DND-41 (cell line): ENCODE measurements around the gene MYH1.

Source experiments
- ATAC-seq: fragments of 200-7000 bp; cut with Tn5 transposase; 3 replicates; pipeline ENCODE4 v1.9.1; 2021; ENCODE audit warnings: low read depth; ENCODE audit not compliant: insufficient read depth
- DNase-seq: peaks from one replicate; pipeline ENCODE4 v3.0.0-alpha.2; 2020
- H2AFZ ChIP-seq: 2 replicates; pipeline ENCODE4 v1.6.0; 2012; ENCODE audit warnings: low read depth, low read length
- H3K27ac ChIP-seq: 2 replicates; pipeline ENCODE4 v1.5.1; 2012; ENCODE audit warnings: low read length, inconsistent platforms
- H3K27me3 ChIP-seq: fragments of 200-600 bp; sonication (generic); 2 replicates; pipeline ENCODE4 v1.6.0; 2012; ENCODE audit warnings: low read length, mild to moderate bottlenecking, inconsistent platforms; ENCODE audit not compliant: insufficient read depth, poor library complexity
- H3K36me3 ChIP-seq: 2 replicates; pipeline ENCODE4 v1.5.1; 2012; ENCODE audit warnings: low read length, inconsistent platforms; ENCODE audit not compliant: insufficient read depth
- H3K4me1 ChIP-seq: 2 replicates; pipeline ENCODE4 v1.5.1; 2012; ENCODE audit warnings: mild to moderate bottlenecking, low read length; ENCODE audit not compliant: insufficient read depth
- H3K4me2 ChIP-seq: 2 replicates; pipeline ENCODE4 v1.6.0; 2012; ENCODE audit warnings: mild to moderate bottlenecking, moderate library complexity, low read length, inconsistent platforms; ENCODE audit not compliant: insufficient read depth
- H3K4me3 ChIP-seq, 2 experiments: fragments of 200-600 bp in 1 of 2; shearing (Covaris generic) in 1 of 2; 2 replicates each; pipeline ENCODE4 v1.5.1; 2012 to 2016; ENCODE audit warnings: inconsistent platforms in 2 of 2, low read length in 2 of 2, mild to moderate bottlenecking in 2 of 2, low read depth in 1 of 2, moderate library complexity in 1 of 2
- H3K79me2 ChIP-seq: 2 replicates; pipeline ENCODE4 v1.6.0; 2012; ENCODE audit warnings: low read length, inconsistent platforms; ENCODE audit not compliant: insufficient read depth
- H3K9ac ChIP-seq: 2 replicates; pipeline ENCODE4 v1.6.0; 2012; ENCODE audit warnings: low read depth, mild to moderate bottlenecking, inconsistent platforms, low read length, moderate library complexity
- H3K9me3 ChIP-seq: 2 replicates; pipeline ENCODE4 v1.5.1; 2012; ENCODE audit warnings: low read length, moderate library complexity, mild to moderate bottlenecking, inconsistent platforms; ENCODE audit not compliant: insufficient read depth, severe bottlenecking
- H4K20me1 ChIP-seq: 2 replicates; pipeline ENCODE4 v1.6.0; 2012; ENCODE audit warnings: low read length; ENCODE audit not compliant: insufficient read depth
- CTCF ChIP-seq: IDR thresholded peaks from 2 replicates; pipeline ENCODE4 v1.5.1; 2012; ENCODE audit warnings: borderline replicate concordance, low read length, moderate library complexity, mild to moderate bottlenecking; ENCODE audit not compliant: poor library complexity, severe bottlenecking; ENCODE audit errors: extremely low read depth
- EZH2 ChIP-seq: IDR thresholded peaks from 3 replicates; pipeline ENCODE4 v1.6.1; 2012; ENCODE audit warnings: borderline replicate concordance, low read depth, mild to moderate bottlenecking, moderate library complexity, low read length, inconsistent platforms; ENCODE audit not compliant: severe bottlenecking

The MYH1 gene

GRCh38 chr17:10457952-10458351 is 60.4 kb downstream of the MYH1 start:
- TF ChIP-seq CTCF = no peak
- no peak for TF ChIP-seq EZH2
- Histone ChIP-seq H3K4me2 (no peak overlapping the region), H2AFZ (no peak overlapping the region), H3K4me3 (no peak overlapping the region), H4K20me1 (no peaks in the 10 kb centered on the region), H3K27ac (no peak overlapping the region), H3K27me3 (peaks cover 16% of the 10 kb centered on the region), H3K9me3 (no peaks in the 10 kb centered on the region), H3K79me2 (no peaks in the 10 kb centered on the region), H3K36me3 (no peaks in the 10 kb centered on the region), H3K4me1 (no peaks in the 10 kb centered on the region), H3K9ac (no peak overlapping the region)
- DNase-seq (no peak), ATAC-seq (no peak)

GRCh38 chr17:10447026-10447931 is 71.1 kb downstream of the MYH1 start:
- no peak overlapping the region for H3K4me3 ChIP-seq
- H2AFZ ChIP-seq = no peak overlapping the region
- TF ChIP-seq EZH2 = no peak
- no peak for TF ChIP-seq CTCF
- no peaks in the 10 kb centered on the region for H3K79me2 ChIP-seq
- H3K4me1 ChIP-seq = no peaks in the 10 kb centered on the region
- H3K9me3 ChIP-seq = no peaks in the 10 kb centered on the region
- ATAC-seq (no peak), DNase-seq (no peak)
- H3K27ac ChIP-seq = no peak overlapping the region
- peaks cover 3% of the 10 kb centered on the region for H3K27me3 ChIP-seq
- H3K36me3 ChIP-seq = no peaks in the 10 kb centered on the region
- H4K20me1 ChIP-seq = no peaks in the 10 kb centered on the region
- H3K4me2 ChIP-seq = no peak overlapping the region
- H3K9ac ChIP-seq = no peak overlapping the region
